ENCODE data around the gene ZNF277.
"Not testable (repeated sequence)": the region's sequence is repeated elsewhere in the genome, so short reads cannot be mapped to it uniquely, and the experiment has no call there.

ZNF277 gene

DNA sequence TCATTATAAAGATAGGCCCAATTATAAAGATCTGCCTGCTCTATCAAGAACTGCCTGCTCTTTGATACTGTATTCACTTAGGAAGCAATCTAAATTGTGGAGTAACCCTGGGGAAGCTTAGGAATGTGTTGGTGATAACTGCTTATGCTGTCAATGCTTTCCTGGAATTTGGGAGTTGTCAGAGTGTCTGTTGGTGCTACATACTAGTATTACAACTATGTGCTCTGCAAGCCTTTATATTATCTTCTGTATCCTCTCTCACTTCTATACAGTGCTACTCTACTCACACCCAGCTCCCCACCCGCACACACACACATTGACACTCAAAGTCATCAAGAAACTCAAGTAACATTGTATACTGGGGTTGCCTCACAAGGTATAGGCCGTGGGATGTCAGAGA is 6.1 kb downstream of the ZNF277 start:
- DNase-seq (ENCODE audit: low spot score): no peak

DNA sequence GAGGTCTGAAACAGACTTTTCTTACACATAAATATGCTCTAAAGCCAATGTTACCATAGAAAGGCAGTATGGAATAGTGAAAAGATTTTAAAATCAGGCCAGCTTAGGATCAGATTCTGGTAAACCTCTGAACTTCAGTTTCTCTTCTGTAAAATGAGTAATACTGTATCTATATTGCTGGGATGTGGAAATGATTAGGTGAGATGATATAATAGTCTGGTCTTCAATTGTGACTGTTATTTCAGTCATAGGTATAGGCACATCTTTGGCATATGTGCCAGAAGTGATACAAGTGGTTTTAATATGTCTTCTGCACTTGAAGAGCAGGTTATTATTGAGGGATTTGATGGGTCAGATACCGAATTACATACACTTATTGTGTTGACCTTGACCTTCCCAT is 7.2 kb downstream of the ZNF277 start:
- no peak for DNase-seq (ENCODE audit: low spot score)

GRCh38 chr7:112214268-112214667 is 7.8 kb downstream of the ZNF277 start:
- DNase-seq (ENCODE audit: low spot score): no peak

- no peak for DNase-seq (ENCODE audit: low spot score)
Measured at GRCh38 chr7:112214883-112215282, 8.4 kb downstream of the ZNF277 start.

DNA sequence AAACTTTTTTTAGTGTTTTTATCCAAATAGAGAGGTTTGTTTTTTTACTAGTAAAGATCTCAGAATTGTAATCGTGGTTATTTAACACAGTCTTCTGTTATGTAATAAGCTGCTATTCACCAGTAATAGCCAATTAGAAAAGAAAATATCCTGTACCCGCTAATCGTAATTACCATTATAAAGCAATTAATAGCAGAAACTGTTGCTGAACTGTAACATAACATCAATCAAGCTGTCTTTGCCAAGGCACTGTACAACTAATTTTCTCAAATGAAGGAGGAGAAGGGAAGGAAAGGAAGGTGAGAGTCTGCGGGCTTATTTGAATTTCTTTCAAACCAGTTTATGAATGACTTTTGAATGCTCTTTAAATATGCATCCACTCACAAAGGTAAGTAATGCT is 9.3 kb downstream of the ZNF277 start:
- DNase-seq (ENCODE audit: low spot score): no peak

GRCh38 chr7:112220877-112221434 is 14.5 kb downstream of the ZNF277 start:
- DNase-seq (ENCODE audit: low spot score): no peak

DNA sequence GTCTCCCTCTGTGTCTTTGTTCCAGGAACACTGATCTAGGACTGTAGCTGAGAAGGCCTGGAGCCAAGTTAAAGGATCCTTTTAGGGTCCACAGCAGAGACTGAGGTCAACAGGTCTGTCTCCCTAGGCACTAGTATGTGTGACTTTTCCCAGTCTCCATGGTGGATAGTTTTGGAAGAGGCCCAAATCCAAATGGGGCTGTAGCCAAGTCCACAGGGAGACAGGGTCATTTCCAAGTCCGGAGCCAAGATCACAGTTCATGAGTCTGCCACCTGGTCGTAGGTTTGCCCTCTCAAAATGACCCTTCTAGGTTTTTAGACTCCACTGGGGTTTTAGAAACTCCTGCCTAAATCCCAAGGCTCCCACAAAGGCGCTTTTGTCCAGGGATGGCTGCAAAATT is 16.8 kb downstream of the ZNF277 start:
- no peak for DNase-seq (ENCODE audit: low spot score)

GRCh38 chr7:112224186-112224585 is 17.7 kb downstream of the ZNF277 start:
- no peak for DNase-seq (ENCODE audit: low spot score)

DNA sequence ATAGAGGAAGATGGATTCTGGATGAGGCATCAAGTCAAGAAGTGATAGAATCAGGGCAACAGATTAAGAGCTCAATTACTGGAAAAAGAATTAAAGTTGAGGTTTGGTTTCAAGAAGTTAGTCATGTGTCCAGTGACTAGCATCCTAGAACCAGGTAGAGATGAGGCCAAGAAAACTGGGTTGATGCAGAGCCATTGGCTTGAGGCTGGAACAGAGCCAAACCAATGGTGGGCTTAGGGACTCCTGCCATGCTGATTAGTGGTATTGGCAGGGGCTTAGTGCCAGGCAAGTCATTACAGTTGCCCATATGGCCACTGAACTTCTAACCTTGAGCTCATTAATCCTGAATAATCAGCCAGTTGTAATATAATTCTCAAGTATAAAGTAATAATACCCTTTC is 18.5 kb downstream of the ZNF277 start:
- no peak for DNase-seq (ENCODE audit: low spot score)

- DNase-seq (ENCODE audit: low spot score): peak; percentile 53
Measured at GRCh38 chr7:112226701-112227276, 20.3 kb downstream of the ZNF277 start.

DNA sequence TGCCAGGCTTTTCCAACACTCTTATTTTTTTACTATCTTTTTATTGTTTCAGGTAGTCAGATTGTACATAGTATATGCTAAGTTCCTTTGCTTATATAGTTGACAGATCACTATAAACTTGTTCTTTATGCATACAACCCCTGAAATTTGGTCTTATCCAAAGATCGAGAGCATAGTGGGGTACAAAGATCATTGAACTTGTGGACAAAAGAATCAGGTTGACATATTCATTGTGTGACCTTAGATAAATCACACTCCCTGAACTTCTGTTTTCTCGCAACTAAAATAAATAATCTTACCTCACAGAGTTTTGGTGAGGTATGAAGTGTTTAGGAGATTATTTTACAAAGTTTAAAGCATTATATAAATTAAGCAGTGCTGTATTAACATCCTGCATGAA is 22.1 kb downstream of the ZNF277 start:
- DNase-seq (ENCODE audit: low spot score): no peak

GRCh38 chr7:112232212-112232978 is 25.9 kb downstream of the ZNF277 start:
- DNase-seq (ENCODE audit: low spot score): no peak

GRCh38 chr7:112233048-112233697 is 26.7 kb downstream of the ZNF277 start:
- no peak for DNase-seq (ENCODE audit: low spot score)

GRCh38 chr7:112234147-112234546 is 27.7 kb downstream of the ZNF277 start:
- DNase-seq (ENCODE audit: low spot score): no peak

DNA sequence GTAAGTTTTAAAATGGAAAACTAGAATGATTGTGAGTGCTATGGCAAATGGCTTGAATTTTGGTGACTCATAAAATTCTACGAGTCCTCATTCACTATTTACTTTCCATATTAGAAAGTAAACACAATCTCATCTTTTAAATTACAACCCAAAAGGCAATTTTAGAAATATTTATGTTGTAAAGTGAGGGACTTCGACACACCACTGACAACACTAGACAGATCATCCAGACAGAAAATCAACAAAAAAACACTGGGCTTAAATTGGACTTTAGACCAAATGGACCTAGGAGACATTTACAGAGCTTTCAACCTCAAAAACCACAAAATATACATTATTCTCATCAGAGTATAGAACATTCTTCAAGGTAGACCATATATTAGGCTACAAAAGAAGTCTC is 30.1 kb downstream of the ZNF277 start:
- DNase-seq (ENCODE audit: low spot score): no peak

DNA sequence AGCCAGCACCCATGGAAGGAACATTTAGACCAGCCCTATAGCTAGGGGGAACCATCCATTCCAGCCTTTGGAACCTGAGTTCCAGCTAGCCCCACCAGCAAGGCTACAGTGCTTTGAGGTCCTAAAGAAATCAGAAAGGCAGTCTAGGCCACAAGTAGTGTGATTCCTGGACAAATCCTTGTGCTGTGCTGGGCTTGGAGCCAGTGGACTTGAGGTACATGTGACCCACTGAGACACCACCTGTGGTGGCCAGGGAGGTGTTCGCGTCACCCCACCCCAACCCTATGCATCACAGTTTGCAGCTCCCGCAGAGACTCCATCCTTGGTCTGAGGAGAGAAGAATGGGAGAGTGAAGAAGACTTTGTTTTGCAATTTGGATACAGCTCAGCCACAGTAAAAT is 31.8 kb downstream of the ZNF277 start:
- DNase-seq (ENCODE audit: low spot score): no peak

DNA sequence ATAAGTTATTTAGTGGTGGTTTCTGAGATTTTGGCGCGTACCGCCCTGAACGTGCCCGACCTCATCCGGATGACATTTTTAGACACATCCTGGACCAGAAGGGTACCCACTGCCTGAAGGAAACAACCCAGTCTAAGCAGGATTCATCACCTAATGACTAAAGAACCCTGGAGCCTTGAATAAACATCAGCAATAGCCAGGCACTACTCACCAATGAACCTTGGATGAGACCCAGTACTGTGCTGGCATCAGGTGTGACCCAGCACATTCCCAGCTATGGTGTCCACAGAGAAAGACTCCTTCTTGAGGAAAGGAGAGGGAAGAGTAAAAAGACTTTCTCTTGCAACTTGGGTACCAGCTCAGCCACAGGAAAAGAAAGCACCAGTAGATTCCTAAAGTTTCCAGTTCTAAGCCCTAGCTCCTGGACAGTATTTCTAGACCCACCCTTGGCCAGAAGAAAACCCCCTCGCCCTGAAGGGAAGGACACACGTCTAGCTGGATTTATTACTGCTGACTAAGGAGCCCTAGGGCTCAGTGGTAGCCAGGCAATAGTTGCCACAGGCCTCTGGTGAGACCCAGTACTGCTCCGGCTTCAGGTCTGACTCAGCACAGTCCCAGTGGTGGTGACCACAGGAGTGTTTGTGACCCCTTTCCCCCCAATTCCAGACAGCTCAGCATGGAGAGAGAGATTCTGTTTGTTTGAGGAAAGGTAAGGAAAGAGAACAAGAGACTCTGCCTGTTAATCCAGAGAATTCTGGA is 32.5 kb downstream of the ZNF277 start:
- DNase-seq (ENCODE audit: low spot score): no peak

DNA sequence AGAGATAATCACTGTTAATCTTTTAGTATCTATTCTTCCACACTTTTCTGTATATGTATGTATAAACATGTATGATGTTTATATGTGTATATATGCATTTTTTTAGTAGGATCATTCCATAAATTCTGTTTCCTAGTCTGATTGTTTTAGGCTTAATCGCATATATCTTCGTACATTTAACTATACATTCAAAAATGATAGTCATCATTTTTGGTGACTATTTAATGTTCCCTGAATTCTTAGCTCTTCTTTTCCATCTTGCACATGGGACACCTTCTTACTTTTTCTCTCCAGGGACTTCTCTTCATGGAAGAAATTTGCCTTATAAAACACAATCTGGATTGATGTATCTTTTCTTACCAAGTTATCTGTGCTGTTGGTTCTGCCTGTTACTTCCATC is 42.1 kb downstream of the ZNF277 start:
- DNase-seq (ENCODE audit: low spot score): no peak

GRCh38 chr7:112249967-112250366 is 43.5 kb downstream of the ZNF277 start:
- not testable (repeated sequence) for DNase-seq (ENCODE audit: low spot score)

DNA sequence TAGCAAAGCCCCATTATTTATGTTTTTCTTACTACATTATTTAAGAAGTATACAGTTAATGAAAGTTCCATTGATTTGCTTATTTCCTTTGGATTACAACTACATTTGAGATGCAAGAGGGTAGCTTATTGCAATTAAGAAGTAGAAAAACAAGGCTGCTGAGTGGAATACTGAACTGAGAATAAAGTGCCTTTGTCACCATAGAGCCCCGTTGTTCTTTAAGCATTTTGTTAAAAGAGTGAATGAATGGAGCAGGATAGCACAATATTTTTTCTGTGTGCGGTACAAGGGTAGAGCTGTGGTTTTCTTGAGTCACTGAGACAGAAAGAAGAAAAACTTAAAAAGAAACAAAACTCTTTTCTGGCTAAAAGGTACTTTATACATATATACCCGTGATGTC is 45.6 kb downstream of the ZNF277 start:
- no peak for DNase-seq (ENCODE audit: low spot score)

DNA sequence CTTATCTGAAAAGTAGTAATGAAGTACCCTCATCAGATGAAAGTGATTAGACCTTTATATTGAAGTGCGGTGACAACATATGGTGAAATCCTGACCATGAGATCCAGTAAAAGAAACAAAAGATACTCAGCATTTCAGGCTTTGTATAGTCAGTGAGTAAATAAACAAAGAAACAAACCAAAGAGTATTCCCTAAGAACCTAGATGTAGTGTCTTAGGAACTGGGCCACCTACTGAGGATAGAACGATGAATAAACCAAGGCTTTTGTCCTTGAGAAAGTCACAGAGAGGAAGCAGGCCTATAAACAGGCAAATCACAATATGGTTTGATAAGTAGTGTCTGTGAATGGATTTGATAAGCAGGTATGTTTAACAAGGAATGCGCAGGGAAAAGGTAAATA is 46.2 kb downstream of the ZNF277 start:
- no peak for DNase-seq (ENCODE audit: low spot score)

DNA sequence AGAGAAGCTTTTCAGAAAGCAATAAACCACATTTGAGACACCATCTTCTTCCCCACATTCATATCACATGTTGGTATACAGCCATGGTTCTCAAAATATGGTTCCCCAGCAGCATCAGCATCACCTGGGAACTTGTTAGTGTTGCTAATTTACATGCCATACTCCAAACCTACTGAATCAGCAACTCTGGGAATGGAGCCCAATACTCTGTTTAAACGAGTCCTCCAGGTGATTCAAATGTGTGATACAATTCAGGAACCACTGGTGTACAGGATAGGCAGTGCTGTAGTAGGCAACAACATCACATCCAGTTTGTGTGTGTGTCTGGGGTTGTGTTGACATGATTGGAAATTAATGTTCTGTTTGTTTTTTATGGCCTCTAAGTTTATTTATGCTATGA is 47.7 kb downstream of the ZNF277 start:
- DNase-seq (ENCODE audit: low spot score): no peak
